Kidney (tissue), 14 donors: ENCODE data around the gene MEPE. TPM values are rescaled to one million over a fixed set of nuclear protein-coding genes. Genes with fewer than 3 reads are reported as not detected.
A peak's percentile ranks its signal among the peaks of the same experiment; 100 is the strongest.

Experiments used
- DNase-seq, 5 donors: peaks; one replicate each; pipeline ENCODE4 v3.0.0-alpha.2; 2013 to 2020
- FAIRE-seq: peaks from 2 replicates; lab custom pipeline; 2012; peaks lifted over from hg19 to GRCh38; lab: Jason Lieb, UNC
- H3K27ac ChIP-seq, 2 donors: one replicate each; pipeline ENCODE4 v1.7.0; 2013; ENCODE audit warnings: low read depth in 2 of 2, low read length in 2 of 2, inconsistent platforms in 1 of 2
- H3K27me3 ChIP-seq: one replicate; pipeline ENCODE4 v1.7.1; 2013; ENCODE audit warnings: low read length, inconsistent platforms; ENCODE audit not compliant: control insufficient read depth, insufficient read depth
- H3K36me3 ChIP-seq, 3 donors: one replicate each; pipeline versions ENCODE4 v1.7.0 to v1.7.1; 2013; ENCODE audit warnings: low read length in 3 of 3, control low read depth in 1 of 3, inconsistent platforms in 1 of 3; ENCODE audit not compliant: insufficient read depth in 3 of 3, control insufficient read depth in 2 of 3
- H3K4me1 ChIP-seq, 3 donors: one replicate each; pipeline versions ENCODE4 v1.7.0 to v1.7.1; 2013; ENCODE audit warnings: low read length in 3 of 3, inconsistent platforms in 1 of 3, low read depth in 1 of 3; ENCODE audit not compliant: control insufficient read depth in 2 of 3, insufficient read depth in 2 of 3
- H3K4me3 ChIP-seq, 3 donors: one replicate each; pipeline versions ENCODE4 v1.7.0 to v1.8.1; 2013; ENCODE audit warnings: low read length in 3 of 3, control low read depth in 1 of 3, inconsistent platforms in 1 of 3
- H3K9ac ChIP-seq, 3 donors: one replicate each; pipeline versions ENCODE4 v1.7.0 to v1.7.1; 2013; ENCODE audit warnings: low read length in 3 of 3, control low read depth in 1 of 3, inconsistent platforms in 1 of 3
- H3K9me3 ChIP-seq, 3 donors: one replicate each; pipeline versions ENCODE4 v1.7.0 to v1.7.1; 2013; ENCODE audit warnings: low read length in 3 of 3, control low read depth in 1 of 3, inconsistent platforms in 1 of 3; ENCODE audit not compliant: control insufficient read depth in 2 of 3, insufficient read depth in 1 of 3
- intact Hi-C: fragments of 100-400 bp; cut with DNase I; formaldehyde crosslinking; loops from one replicate; pipeline ENCODE4 v1.11.1; 2022
- polyA plus RNA-seq: library from polyadenylated mRNA; stranded (reverse); fragments of 350-450 nt; fragmentation: Illumina TruSeq; extraction: RNeasy Lipid Tissue Mini Kit (QIAGEN cat#74804); gene quantifications from one replicate; pipeline ENCODE4 v1.2.3, GENCODE V29; 2014; ENCODE audit warnings: low read depth, low replicate concordance; ENCODE audit not compliant: insufficient read depth
- total RNA-seq: library from RNA; stranded (reverse); fragmentation: NEBNext Ultra II Directional; extraction: Animal tissue kit (Norgen Biotek cat#: 25700); gene quantifications from one replicate; pipeline ENCODE4 v1.2.1, GENCODE V29; 2021
- TF ChIP-seq, protein P1 (sequence below): IDR thresholded peaks from 3 replicates; pipeline ENCODE4 v1.5.1; 2012; ENCODE audit warnings: mild to moderate bottlenecking, moderate library complexity, borderline replicate concordance; ENCODE audit not compliant: insufficient read depth; ENCODE audit errors: extremely low read depth
- donor health status: control.
- donor health status: control.
- donor health status: control.
- donor health status: control.
- donor health status: control.
- donor health status: DM: yes; HTN: yes; CAD: no.
- donor health status: Normal renal cell carcinoma (clear cell type).

Gene MEPE
- total and polyA plus RNA-seq, 2 donors from 2014 or later = not detected

GRCh38 chr4:87863486-87863885 is 30.7 kb downstream of the MEPE start:
- intact Hi-C loops = no loop called here
- H3K4me3 ChIP-seq = no peak overlapping the region
- FAIRE-seq = no peak
- H3K9ac ChIP-seq = no peak overlapping the region
- H3K27me3 ChIP-seq = no peaks in the 10 kb centered on the region
- no peaks in the 10 kb centered on the region for H3K36me3 ChIP-seq
- no peaks in the 10 kb centered on the region for H3K9me3 ChIP-seq
- peaks cover 0 to 7% (median 0%) of the 10 kb centered on the region in 3 donors for H3K4me1 ChIP-seq
- TF ChIP-seq, protein P1, sequence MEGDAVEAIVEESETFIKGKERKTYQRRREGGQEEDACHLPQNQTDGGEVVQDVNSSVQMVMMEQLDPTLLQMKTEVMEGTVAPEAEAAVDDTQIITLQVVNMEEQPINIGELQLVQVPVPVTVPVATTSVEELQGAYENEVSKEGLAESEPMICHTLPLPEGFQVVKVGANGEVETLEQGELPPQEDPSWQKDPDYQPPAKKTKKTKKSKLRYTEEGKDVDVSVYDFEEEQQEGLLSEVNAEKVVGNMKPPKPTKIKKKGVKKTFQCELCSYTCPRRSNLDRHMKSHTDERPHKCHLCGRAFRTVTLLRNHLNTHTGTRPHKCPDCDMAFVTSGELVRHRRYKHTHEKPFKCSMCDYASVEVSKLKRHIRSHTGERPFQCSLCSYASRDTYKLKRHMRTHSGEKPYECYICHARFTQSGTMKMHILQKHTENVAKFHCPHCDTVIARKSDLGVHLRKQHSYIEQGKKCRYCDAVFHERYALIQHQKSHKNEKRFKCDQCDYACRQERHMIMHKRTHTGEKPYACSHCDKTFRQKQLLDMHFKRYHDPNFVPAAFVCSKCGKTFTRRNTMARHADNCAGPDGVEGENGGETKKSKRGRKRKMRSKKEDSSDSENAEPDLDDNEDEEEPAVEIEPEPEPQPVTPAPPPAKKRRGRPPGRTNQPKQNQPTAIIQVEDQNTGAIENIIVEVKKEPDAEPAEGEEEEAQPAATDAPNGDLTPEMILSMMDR = no peak
- no peak for DNase-seq
- H3K27ac ChIP-seq = no peak overlapping the region

GRCh38 chr4:87864321-87864720 is 31.6 kb downstream of the MEPE start:
- no peaks in the 10 kb centered on the region for H3K36me3 ChIP-seq
- peak overlapping the region; percentile 52 to 76 for H3K27ac ChIP-seq
- FAIRE-seq (no peak), DNase-seq (no peak)
- no peaks in the 10 kb centered on the region for H3K27me3 ChIP-seq
- TF ChIP-seq, protein P1 = no peak
- H3K9ac ChIP-seq = no peak overlapping the region
- intact Hi-C loops = no loop called here
- H3K4me3 ChIP-seq = peak overlapping the region in 1 of 3 donors; percentile 24
- H3K4me1 ChIP-seq = peaks cover 0 to 7% (median 0%) of the 10 kb centered on the region in 3 donors
- no peaks in the 10 kb centered on the region for H3K9me3 ChIP-seq

DNA sequence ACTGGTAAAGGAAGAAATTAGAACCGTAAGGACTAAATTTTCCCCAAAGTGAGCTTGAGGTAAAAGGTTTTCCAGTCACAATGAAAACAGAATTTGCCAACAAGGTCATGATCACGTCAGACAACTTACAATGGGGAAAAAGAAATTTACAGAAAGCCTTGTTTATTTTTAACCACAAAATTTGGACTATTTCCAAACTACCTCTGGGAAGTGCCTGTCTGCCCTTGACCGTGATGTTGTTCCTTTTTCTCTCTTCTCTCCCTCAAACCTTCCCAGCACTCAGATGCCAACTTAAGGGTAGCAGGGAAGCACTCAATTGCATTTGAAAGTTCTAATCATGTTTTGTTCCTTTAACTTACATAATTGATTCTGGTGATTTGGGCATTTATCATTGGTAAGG is 32.5 kb downstream of the MEPE start:
- peak; percentile 81 for FAIRE-seq
- no peaks in the 10 kb centered on the region for H3K27me3 ChIP-seq
- peak overlapping the region; percentile 52 to 76 for H3K27ac ChIP-seq
- H3K9me3 ChIP-seq = no peaks in the 10 kb centered on the region
- H3K4me3 ChIP-seq = no peak overlapping the region
- peaks cover 0 to 7% (median 0%) of the 10 kb centered on the region in 3 donors for H3K4me1 ChIP-seq
- no peak overlapping the region for H3K9ac ChIP-seq
- no peaks in the 10 kb centered on the region for H3K36me3 ChIP-seq
- TF ChIP-seq, protein P1 = no peak
- intact Hi-C loops = no loop called here
- DNase-seq = no peak
